GM18870 (cell line): ENCODE data around the gene CLIC1.

ENCODE experiments used
- ATAC-seq: cut with Tn5 transposase; IDR thresholded peaks from one replicate; pipeline ENCODE4 v1.9.1; 2021; ENCODE audit warnings: moderate library complexity; ENCODE audit not compliant: unreplicated experiment

CLIC1 gene

DNA sequence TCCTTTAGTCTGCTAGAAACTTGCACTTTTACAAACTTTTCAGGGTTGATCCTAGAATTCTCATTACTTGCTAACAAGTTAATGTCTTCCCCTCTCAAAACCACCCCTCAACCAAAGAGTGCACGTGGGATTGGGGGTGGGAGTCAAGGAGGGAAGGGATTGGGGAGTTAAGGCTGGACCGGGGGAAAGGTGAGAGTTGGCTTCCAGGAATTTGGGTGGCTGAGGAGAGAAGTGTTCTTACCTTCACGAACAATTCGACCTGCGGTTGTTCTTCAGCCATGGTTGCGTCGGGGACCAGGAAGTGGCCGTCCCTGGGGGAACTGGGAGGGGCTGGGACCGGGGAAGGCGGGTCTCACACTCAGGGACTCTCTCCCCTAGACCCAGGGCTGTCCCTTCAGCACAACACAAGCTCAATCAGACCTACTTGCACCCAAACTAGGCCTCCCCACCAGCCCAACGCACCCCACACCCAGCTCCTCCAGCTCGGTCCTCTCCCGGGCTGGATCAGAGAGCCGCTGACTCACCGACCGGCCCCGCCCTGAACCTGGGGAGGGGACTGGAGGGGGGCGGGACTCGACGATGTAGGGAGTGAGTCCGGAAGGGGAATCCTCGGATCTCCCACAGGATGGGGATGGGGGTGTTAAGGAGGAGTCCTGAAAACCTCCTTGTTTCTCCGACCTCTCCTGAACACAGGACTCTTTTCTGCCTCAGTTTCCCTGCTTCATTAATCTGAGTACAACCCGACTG, at the start of gene CLIC1:
Gene CLIC1, minus strand, starts transcription at position 510 of the 747 bp plus-strand sequence. Its CDS starts 230 bp downstream, at position 280.
- no peak for ATAC-seq

DNA sequence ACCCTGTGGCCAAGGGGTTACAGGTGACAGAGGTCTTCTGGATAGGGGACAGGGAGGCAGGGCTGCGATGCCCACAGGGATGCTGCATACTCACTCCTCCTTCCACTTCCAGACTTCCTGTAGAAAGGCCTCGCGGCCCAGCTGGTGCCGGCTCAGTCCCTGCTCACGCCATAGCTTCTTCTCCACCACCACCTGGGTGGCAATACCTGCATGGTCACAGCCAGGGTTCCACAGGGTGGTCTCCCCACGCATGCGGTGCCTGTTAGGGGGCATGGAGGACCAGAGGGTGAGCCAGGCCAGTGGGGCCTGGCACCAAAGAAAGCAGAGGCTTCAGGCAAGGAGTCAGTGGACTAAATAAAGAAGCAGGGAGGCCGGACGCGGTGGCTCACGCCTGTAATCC, 49.1 kb upstream of the CLIC1 start:
- ATAC-seq: no peak

DNA sequence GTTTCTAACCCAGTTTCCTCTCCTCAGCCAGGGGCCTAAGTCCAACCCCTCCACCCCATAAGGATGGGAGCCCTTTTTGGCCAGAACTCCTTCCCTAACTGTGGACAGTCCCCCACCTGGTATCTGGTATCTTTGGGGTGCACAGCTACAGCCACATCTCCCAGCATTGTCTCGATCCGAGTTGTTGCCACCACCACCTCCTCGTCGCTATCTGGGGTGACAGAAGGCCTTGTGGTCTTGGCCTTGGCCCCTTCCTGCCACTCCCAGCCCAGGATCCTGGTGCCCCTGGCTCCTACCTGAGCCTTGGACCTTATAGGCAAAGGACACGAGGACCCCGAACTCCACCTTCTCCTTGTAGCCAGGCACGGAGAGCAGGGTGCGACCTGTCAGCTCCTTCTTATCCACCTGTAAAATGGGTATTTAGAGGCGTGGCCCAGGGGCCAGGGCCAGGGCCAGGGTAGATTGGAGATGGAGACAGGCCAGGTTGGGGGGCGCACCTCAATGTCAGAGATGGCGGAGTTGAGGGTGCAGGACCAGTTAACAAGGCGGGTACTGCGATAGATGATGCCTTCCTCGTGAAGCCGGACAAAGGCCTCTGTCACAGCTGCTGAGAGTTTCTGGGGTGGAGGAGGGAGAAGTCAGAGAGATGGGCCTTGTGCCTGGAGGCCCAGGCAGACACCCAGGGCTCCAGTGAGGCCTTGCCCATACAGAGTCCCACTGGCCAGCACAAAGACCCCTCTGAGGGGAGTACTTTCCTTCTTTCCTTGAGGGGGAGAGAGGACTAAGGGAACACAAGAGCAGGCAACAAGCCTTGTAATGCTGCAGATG, 48.0 kb upstream of the CLIC1 start:
- no peak for ATAC-seq

DNA sequence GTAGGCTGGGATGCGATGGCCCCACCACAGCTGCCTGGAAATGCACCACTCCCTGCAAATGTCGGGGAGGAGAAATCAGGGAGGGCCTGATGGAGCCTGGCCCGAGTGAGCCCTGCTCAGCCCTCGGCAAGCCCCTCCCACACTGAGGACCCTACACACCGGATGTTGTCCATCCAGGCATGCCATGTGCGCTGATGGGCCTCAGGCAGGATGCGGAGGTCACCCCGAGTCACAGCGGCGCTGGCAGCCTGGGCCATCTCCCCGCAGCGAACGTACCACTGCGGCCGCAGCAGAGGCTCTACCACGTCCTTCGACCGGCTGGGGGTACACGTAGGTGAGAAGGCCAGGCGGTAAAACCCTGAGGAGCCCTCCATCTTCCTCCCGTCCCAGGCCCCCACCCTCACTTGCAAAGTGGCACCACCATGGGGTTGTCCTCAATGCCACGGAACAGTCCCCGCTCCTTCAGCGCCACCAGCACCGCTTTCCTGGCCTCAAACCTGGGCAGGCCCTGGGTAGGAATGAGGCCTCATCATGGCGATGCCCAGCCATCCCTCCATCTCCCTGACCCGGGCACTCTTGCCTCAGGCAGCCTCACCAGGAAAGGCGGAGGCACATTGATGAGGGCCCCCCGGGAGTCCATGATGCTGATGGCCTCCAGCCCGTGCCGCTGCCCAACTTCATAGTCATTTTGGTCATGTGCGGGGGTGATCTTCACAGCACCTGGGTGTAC, 46.0 kb upstream of the CLIC1 start:
- no peak for ATAC-seq

DNA sequence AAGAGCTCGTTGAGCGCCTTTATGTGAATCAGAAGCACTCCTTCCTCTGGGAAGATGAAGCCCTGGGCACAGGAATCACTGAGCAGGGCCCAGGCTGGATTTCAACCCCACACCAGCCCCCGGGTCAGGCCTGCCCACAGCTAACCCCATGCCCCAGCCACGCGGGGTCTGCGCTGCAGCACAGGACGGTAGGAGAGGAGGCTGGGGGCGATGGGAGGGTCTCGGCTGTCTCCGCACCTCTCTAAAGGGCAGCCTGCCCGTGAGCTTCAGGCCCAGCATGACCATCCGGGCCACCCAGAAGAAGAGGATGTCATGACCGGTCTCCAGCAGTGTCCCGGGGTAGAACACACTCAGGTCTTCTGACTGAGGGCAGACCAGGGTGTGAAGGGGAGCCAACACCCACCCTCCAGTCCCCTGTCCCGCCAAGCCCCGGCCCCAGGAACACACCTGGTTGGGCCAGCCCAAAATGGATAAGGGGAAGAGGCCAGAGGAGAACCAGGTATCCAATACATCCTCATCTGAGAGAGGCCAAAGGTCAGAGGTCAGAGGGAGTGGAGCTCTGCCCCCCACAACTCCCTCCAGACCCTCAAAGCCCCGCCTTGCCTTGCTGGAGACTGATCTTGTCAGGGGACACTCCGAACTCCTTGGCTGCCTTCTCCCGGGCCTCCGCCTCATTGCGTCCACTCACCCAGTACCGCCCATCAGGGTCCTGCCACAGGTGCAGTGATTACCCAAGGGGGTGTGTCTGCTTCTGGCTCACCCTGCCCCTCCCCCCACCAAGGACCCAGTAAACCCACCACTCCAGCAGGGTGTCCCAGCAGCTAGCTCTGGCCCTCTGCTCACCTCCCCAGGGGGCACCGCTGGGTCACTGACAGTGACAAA, 45.2 kb upstream of the CLIC1 start:
- ATAC-seq: no peak

DNA sequence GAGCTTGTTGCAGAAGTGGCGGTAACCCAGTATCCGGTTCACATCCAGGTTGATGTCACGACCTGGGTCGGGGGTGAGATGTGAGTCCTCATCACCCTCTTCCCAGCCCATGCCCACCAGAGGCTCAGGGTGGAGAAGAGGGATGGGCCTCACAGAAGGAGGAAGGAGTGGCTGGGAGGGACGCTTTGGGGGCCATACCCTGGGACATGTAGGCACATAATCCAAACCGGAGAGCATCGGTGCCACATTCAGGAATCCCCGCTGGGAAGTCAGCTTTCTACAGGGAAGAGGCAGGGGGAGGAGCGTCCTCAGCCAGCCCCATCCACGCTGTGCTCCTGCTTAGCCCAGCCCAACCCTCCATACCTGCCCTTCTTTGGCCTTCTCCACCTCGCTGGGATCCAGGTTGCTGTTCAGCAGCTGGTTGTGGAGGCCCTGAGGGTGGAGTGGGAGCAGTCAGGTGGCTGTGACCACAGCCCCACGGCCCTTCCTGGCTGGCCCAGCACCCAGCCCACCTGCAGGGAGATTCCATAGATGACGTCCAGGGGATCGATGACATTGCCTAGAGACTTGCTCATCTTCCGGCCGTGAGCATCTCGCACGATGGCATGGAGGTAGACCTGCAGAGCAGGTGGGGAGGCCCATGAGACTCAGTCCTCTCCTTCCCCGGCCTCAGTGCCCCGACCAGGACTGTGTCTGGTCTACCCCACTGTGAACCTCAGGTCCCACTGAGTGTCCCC, 44.3 kb upstream of the CLIC1 start:
- ATAC-seq: no peak

DNA sequence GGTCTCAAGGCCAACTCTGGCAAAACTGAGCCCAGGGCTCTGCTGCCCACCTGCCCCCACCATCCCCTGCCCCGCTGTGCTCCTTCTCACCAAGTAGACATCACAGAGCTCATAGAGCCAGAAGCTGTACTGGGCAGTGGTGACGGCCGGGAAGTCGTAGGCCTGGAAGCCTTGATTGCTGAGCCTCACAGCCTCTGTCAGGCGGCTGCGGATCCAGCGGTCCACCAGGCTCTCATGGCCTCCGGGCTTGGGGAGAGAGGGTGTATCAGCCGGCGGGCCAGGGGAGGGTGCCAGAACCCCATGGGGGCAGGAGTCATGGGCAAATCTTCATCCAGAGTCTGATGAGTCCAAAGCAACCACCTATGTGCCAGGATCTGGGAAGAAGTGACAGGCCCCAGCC, 43.6 kb upstream of the CLIC1 start:
- ATAC-seq: no peak

DNA sequence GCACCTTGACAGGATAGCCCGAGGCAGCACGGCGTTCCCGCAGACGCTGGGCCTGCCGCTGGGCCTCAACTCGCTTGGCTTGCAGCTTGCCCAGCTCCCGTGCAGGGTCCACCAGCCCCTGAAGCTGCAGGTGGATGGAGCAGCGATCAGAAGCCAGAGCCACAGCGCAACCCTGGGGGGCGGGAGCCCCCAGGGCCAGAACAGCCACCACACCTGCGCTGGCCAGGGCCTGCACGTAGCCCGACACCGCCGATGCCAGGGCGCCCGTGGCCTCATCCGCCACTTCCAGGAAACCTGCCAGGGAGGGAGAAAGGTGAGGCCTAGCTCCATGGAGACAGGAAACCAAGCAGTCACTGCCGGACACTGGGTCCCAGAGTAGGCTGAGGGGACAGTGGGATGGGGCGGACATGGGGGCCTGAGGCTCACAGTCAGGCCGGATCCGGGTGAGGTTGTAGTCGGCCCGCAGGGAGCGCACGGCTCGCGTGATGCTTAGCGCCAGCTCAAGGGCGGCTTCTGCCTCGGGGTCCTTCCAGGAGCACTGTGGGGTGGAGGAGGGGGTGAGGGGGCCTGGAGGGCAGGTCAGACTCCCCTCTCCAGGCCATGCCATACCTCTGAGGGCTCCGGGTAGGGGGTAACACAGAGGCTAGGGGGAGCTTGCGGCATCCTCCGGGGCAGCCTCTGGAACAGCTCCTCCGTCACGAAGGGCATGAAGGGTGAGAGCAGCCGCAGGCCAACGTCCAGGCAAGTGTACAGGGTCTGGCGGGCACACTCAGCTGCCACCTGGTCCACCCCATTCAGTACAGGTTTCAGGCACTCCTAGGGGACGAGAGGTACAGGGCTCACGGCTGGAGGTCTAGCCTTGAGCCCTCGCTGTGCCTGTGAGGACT, 42.9 kb upstream of the CLIC1 start:
- no peak for ATAC-seq

DNA sequence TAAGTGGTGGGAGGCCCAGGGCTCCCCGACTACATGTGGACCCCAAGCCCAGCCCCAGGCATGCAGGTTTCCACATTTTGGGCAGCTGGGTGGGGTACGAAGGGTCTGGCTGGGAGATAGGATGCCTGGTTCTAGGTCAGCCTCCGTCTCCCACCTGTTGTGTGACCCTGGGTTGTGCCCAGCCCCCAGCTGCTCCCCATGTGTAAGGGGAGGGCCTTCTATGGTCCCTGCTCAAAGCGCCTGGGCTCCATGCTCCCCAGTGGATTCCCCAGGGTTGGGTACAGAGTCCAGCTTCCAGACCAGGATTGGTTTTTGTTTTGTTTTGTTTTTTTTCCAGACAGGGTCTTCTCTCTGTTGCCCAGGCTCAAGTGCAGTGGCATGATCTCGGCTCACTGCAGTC, 41.9 kb upstream of the CLIC1 start:
- no peak for ATAC-seq

DNA sequence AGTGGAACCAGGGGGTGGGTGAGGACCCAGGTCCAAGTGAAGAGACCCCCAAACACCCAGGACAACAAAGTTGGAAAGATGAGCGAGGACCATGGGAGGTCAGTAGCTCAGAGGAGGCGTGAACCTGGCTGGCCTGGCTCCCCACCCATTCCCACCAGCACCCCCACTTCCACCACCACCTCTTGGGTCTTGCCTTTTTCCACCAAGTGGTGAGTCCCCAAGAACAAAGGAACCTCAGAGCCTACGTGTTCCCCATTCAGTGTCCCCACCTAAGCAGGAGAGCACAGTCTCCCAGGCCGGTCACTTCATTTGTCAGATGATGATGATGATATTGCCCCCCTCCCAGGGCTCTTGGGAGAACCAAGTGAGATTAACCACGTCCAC, 41.3 kb upstream of the CLIC1 start:
- no peak for ATAC-seq

DNA sequence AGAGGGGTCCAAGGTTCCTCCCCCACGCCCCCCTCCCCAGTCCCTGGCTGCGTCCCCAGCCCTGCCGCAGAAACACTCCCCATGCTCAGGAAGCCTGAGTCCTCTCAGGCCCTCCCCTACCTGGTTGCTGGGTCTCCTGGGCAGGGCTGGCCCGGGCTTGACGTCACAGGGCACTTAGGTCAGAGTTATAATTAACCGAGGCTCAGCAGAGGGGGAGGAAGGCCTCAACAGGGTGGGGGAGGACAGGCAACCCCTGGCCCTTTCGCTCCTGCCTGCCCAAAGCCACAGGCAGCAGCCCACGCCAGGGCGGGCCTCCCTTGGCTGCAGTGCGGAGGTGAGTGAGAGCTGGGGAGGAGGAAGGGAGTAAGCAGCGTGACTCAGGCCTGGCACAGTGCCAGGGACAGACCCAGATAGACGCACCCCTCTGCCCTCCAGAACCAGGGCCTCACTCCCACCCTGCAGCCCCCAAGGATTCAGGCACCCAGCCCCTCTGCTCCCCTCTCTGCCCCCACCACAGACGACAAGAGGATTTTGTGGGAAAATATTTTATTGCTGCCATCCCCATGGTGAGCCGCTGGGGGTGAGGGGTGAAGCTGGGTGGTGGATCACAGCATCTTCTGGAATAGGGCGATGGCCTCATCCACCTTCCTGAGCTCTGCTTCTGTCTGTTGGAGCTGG, 40.8 kb upstream of the CLIC1 start, which contains the start of gene VWA7:
Gene VWA7, minus strand, starts transcription at position 340 of the 678 bp plus-strand sequence. CDS start 549 bp downstream, outside the sequence.
- ATAC-seq: no peak

DNA sequence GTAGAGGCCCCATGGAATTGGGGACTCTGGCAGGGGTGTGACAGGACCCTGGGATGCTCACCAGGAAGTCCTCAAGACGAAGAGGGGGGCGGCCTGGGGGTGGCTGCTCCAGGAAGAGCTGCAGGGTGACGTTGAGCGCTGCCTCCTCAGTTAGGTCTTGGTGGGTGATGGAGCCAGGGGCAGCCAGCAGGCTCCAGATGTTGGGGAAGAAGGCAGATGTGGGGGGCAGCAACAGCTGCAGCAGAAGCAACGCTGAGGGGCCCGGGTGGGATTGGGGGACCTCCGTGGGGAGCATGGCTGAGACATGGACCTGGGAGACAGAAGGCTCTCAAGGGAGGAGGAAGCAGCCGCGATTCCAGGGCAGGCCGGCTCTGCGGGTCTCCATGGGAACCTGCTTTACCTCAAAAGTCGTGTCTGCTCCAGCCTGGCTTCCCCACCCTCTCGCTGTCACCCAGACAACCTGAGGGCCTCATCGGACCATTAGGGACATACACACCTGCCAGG, 40.2 kb upstream of the CLIC1 start:
- no peak for ATAC-seq

DNA sequence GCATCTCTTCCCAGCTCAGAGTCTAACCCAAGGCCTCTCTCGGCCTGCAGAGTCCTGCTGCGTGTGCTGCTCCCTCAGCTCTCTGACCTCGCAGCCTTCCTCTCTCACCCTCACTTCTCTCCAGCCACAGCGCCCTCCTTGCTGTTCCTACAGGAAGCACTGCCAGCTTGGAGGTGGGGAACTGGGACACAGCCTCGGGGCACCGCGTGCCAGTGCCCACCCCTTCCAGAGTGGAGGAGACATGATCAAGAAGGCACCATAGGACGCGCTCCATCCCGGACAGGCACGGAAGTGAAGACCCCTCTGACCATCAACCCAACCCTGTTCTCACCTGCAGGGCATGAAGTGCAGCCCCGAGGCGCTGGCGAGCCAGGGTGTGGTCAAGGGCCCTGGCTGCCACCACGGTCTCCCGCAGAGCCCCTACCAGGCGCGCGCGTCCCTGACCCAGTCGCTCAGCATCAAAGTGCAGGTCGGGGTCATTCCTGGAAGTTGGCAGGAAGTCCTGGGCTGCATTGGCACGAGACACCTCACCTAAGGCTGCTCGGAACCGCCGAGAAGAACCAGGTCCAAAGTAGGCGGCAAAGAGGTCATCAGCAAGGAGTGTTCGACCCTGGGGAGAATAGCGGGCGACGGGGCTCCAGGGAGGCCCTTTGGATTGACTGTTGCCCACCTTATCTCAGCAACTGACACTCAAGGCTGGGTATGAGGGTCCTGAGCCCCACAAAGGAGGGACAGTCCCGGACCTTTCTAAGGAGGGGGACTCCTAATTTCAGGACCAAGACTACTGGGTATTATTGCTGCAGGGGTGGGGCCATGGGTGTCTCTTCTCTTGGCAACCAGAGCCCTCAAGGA, 39.5 kb upstream of the CLIC1 start:
- ATAC-seq: no peak

DNA sequence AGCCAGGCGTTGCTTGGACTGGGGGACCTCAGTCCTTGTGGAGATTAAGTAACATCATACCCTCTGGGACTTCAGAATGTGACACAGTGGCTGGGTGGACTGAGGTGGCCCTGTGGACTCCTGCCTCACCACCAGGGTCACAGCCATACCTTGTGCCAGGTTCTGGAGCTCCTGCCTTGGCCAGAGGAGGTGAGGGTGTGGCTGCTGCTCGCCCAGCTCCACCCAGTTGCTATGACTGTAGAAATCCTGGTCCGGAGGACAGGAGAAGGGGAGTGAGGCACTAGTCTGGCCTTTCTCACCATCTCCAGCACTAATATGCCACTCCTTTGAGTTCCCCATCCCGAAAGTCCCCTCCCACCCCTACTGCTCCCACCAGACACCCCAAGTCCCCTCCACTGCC, 38.9 kb upstream of the CLIC1 start:
- ATAC-seq: no peak

DNA sequence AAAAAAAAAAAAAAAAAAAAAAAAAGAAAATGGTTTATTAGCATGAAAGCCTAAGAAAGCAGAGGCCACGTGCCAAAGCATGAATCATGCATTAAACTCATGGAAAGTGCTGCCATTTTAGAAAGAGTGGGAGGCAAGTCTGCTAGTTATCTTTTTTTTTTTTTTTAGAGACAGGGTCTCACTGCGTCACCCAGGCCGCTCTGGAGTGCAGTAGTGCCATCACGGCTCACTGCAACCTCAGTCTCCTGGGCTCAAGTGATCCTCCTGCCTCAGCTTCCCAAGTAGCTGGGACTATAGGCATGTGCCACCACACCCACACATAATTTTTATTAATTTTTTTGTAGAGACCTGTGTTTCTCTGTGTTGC, 35.6 kb upstream of the CLIC1 start:
- no peak for ATAC-seq

DNA sequence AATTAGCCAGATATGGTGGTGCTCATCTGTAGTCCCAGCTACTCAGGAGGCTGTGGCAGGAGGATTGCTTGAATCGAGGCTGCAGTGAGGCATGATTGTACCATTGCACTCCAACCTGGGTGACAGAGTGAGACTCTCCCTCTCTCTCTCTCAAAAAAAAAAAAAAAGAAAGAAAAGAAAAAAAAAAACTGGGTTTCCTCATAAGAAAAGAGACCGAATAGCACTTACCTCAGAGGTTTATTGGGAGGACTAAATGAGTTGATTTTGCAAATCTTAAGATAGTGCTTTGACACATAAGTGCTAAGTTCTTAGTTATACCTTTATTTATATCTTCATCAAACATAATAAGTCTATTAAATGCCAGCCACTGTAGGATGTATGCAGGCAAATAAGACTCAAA, 34.5 kb upstream of the CLIC1 start:
- no peak for ATAC-seq

DNA sequence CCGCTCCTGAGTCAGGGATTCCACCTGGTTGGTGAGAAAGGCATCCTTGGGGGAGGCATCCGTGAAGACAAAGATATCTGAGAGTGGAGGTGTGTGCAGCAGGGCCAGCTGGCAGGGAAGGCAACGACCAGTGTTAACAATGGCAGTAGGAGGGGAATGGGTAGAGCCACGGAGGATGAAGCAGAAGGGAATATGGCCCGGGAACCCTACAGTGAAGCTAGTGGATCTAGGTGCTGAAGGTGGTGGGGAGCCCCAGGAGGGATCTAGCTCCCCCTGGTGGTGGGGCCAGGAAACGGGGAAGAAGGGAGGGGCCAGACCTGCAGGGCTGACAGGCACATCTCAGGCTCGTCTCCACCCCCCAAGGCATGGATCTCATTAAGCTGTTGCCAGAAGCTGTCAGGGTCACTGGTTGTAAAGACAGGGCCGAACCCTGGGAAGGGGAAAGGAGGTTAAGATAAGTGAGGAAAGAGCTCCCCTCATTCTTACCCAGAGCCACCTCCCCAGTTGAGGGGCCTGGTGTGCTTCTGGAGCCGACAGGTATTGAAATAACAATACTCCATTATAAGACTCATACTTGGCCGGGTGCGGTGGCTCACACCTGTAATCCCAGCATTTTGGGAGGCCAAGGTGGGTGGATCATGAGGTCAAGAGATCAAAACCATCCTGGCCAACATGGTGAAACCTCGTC, 33.5 kb upstream of the CLIC1 start:
- no peak for ATAC-seq
